CD8-positive, alpha-beta memory T cell (primary cell): Measurements from ENCODE around the gene RP9. TPM values are rescaled to one million over a fixed set of nuclear protein-coding genes. Genes with fewer than 3 reads are reported as not detected.

Experiments
- CTCF ChIA-PET: fragments of 350-600 bp; sonication (Branson Sonifier 250); formaldehyde crosslinking; loops from one replicate; lab custom pipeline; 2021; ENCODE audit warnings: antibody characterized with exemption; lab: Charles Lee
- POLR2A ChIA-PET: fragments of 350-600 bp; sonication (Branson Sonifier 250); formaldehyde crosslinking; loops from one replicate; lab custom pipeline; 2021; ENCODE audit warnings: antibody characterized with exemption; lab: Charles Lee
- DNase-seq, 5 donors: peaks; one replicate each; pipeline versions ENCODE4 v3.0.0 to v3.0.0-alpha.2; 2020 to 2022; ENCODE audit warnings: mixed read lengths in 1 of 5
- H3K27ac ChIP-seq: one replicate; pipeline ENCODE4 v1.7.0; 2013; ENCODE audit warnings: low read depth, mild to moderate bottlenecking, low read length, moderate library complexity
- H3K27me3 ChIP-seq: 2 replicates; pipeline ENCODE4 v1.7.0; 2013; ENCODE audit warnings: low read length, mild to moderate bottlenecking; ENCODE audit not compliant: insufficient read depth, poor library complexity, severe bottlenecking
- H3K36me3 ChIP-seq: 2 replicates; pipeline ENCODE4 v1.7.0; 2013; ENCODE audit warnings: mild to moderate bottlenecking, low read length, moderate library complexity; ENCODE audit not compliant: insufficient read depth
- H3K4me1 ChIP-seq: 2 replicates; pipeline ENCODE4 v1.7.0; 2013; ENCODE audit warnings: mild to moderate bottlenecking, low read length, moderate library complexity; ENCODE audit not compliant: insufficient read depth
- H3K4me3 ChIP-seq: 2 replicates; pipeline ENCODE4 v1.7.0; 2013; ENCODE audit warnings: mild to moderate bottlenecking, low read length
- H3K9me3 ChIP-seq: 2 replicates; pipeline ENCODE4 v1.7.0; 2013; ENCODE audit warnings: mild to moderate bottlenecking, low read length
- H3K27ac Mint-ChIP-seq, 8 donors: one replicate each; pipeline ENCODE4 v1.8.0; 2020 to 2021; ENCODE audit warnings: mixed read lengths in 8 of 8, mild to moderate bottlenecking in 6 of 8, inconsistent platforms in 3 of 8, moderate library complexity in 3 of 8
- H3K27me3 Mint-ChIP-seq, 2 donors: one replicate each; pipeline ENCODE4 v1.8.0; 2020 to 2021; ENCODE audit warnings: mixed read lengths in 2 of 2, mild to moderate bottlenecking in 1 of 2, moderate library complexity in 1 of 2
- H3K36me3 Mint-ChIP-seq, 3 donors: one replicate each; pipeline ENCODE4 v1.8.0; 2020 to 2021; ENCODE audit warnings: mixed read lengths in 3 of 3, inconsistent platforms in 1 of 3, mild to moderate bottlenecking in 1 of 3
- H3K4me1 Mint-ChIP-seq, 3 donors: one replicate each; pipeline ENCODE4 v1.8.0; 2020 to 2021; ENCODE audit warnings: mixed read lengths in 3 of 3, inconsistent platforms in 1 of 3, mild to moderate bottlenecking in 1 of 3
- H3K4me3 Mint-ChIP-seq, 7 donors: one replicate each; pipeline ENCODE4 v1.8.0; 2020 to 2021; ENCODE audit warnings: mixed read lengths in 7 of 7, mild to moderate bottlenecking in 6 of 7, moderate library complexity in 4 of 7, inconsistent platforms in 2 of 7
- H3K9me3 Mint-ChIP-seq, 5 donors: one replicate each; pipeline ENCODE4 v1.8.0; 2020 to 2022; ENCODE audit warnings: mixed read lengths in 5 of 5, mild to moderate bottlenecking in 3 of 5, moderate library complexity in 2 of 5, inconsistent platforms in 1 of 5
- polyA plus RNA-seq: library from polyadenylated mRNA; unstranded; fragments of 300-500 nt; fragmentation: Illumina TruSeq; gene quantifications from one replicate; pipeline ENCODE4 v1.2.3, GENCODE V29; 2021
- total RNA-seq, 2 experiments: library from RNA; stranded (reverse); gene quantifications; one replicate each; pipeline ENCODE4 v1.2.3, GENCODE V29; 2021

RP9 gene, protein sequence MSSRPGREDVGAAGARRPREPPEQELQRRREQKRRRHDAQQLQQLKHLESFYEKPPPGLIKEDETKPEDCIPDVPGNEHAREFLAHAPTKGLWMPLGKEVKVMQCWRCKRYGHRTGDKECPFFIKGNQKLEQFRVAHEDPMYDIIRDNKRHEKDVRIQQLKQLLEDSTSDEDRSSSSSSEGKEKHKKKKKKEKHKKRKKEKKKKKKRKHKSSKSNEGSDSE
- total RNA-seq (10 to 100 TPM; 26.0 to 27.7 TPM), polyA plus RNA-seq (23.3 TPM)

DNA sequence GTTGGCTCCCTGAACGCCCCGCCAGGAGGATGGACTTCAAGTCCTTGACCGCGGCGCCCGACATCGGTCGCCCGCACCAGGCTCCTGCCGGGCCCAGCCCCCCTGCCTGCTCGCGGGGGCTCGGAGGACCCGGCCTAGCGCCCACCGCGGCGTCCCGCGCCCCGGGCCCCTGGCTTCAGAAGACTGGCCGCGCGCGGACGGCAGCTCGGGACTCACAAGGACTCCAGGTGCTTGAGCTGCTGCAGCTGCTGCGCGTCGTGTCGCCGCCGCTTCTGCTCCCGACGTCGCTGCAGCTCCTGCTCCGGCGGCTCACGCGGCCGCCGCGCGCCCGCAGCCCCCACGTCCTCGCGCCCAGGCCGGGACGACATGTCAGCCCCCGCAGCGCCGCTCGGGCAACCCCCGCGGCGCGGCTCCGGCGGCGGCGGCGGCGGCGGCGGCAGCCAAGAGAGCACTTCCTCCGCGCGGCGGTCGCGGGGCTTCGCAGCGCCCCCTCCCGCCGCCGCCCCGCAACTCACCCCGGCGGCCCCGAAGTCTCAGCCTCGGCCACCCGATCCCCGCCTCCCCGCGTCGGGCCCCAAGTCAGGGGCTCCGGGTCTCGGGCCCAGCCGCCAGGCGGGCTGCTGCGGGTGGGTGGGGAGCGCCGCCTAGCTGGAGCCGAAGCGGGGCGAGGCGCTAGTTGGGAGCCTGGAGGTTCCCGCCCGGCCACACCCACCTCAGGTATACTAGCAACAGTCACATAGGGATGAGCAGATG lies at the start of gene RP9:
TSS of gene RP9 (minus strand) at position 400 of the 753 bp plus-strand sequence. CDS start at position 368, 32 bp downstream.
- Mint-ChIP-seq H3K27me3 (peaks cover 3 to 14% of the 10 kb centered on the region in 2 donors), H3K9me3 (no peaks in the 10 kb centered on the region), H3K36me3 (peaks cover 0 to 4% (median 0%) of the 10 kb centered on the region in 3 donors), H3K4me3 (peak within 1 kb of the TSS; percentile 76 to 92 (median 84)), H3K4me1 (peaks cover 32 to 55% (median 50%) of the 10 kb centered on the region in 3 donors), H3K27ac (peak within 1 kb of the TSS; percentile 34 to 92 (median 83))
- Histone ChIP-seq H3K4me1 (peaks cover 26% of the 10 kb centered on the region), H3K4me3 (peak within 1 kb of the TSS; percentile 82), H3K27me3 (no peaks in the 10 kb centered on the region), H3K36me3 (no peaks in the 10 kb centered on the region), H3K9me3 (no peaks in the 10 kb centered on the region), H3K27ac (peak within 1 kb of the TSS; percentile 74)
- DNase-seq, result peak; percentile 66 to 82 (median 78)
- POLR2A ChIA-PET, result interaction anchor here (0.7 to 2.0 kb wide), 4 partner anchors 21 to 216 kb away, joined by 3 to 7 read pairs (median 4); partner anchors contain the start of genes BBS9 and NT5C3A
- CTCF ChIA-PET, result interaction anchor here (0.6 to 3.2 kb wide), 27 partner anchors 9 to 824 kb away, joined by 3 to 22 read pairs (median 6); partner anchors contain the start of genes BBS9, KBTBD2 and NT5C3A

DNA sequence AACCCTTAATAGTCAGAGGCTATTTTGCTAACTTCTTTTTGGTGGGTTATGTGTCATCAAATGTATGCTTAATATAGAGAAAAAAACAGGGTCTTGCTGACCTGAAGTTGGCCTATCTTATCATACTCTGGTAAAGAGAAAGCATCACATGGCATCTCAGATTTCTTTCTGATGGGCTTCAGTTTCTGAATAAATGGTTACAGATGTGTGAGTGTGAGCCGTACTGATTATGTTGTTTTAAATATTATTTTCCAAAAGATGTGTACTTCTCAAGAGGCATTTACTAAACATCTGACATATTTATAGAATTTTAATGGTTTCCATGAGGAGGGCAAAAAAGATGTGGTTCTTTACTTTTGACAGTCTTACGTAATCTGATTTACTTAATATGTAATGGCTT lies 48.6 kb upstream of the RP9 start:
- CTCF ChIA-PET, result no interaction called here
- no peak for DNase-seq

DNA sequence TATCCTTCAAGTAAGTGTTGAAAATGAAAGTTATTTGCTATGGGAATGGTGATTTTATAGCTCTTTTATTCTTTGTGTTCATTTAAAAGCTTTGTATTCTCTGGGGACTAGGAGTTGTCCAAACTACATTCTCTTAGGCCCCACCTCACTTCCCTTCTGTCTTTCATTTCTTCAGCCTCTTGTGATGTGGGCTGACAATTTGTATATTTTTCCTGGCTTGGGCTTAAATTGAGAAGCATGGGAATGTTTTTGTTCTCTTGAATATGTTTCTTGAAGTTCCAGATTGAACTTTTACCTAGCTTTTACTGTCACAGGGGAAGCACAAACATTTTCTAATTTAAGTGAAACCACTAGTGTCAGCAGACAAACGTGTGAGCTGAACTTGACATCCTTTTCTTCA lies 48.1 kb upstream of the RP9 start:
- ChIA-PET CTCF (no interaction called here), POLR2A (no interaction called here)
- peaks cover 0 to 4% (median 2%) of the 10 kb centered on the region in 5 donors for H3K9me3 Mint-ChIP-seq

More for the DNA sequence above, 48.6 kb upstream of the RP9 start:
- peaks cover 31 to 62% (median 37%) of the 10 kb centered on the region in 3 donors for H3K36me3 Mint-ChIP-seq
- H3K4me3 ChIP-seq, result no peak overlapping the region
- no peaks in the 10 kb centered on the region for H3K27me3 ChIP-seq
- H3K4me1 Mint-ChIP-seq, result peaks cover 0 to 3% (median 3%) of the 10 kb centered on the region in 3 donors
- POLR2A ChIA-PET, result no interaction called here
- H3K9me3 Mint-ChIP-seq, result peaks cover 0 to 4% (median 2%) of the 10 kb centered on the region in 5 donors
- H3K27me3 Mint-ChIP-seq, result no peaks in the 10 kb centered on the region
- H3K4me1 ChIP-seq, result no peaks in the 10 kb centered on the region
- no peak overlapping the region for H3K27ac ChIP-seq
- H3K36me3 ChIP-seq, result no peaks in the 10 kb centered on the region
- H3K4me3 Mint-ChIP-seq, result no peak overlapping the region
- no peaks in the 10 kb centered on the region for H3K9me3 ChIP-seq
- H3K27ac Mint-ChIP-seq, result no peak overlapping the region

DNA sequence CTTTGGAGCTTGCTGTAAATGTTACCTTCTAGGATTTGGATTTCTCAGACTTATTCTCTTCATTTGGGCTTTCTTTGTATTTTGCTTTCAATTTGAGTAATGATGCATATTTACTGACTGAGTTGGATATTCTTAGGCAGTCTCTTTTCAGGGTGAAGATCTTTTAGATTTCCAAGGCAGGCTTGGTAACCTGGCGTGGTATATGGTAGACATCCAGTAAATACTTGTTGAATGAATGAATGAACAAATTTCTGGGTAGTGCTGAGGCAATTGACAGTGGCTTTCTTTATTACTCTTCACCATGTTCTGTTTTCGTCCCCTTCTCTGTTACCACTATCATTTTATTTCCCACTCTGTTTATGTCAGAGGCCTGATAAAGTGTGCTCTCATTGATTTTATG lies 47.2 kb upstream of the RP9 start:
- ChIA-PET POLR2A (no interaction called here), CTCF (no interaction called here)
- DNase-seq, result no peak
- H3K4me1 ChIP-seq, result no peaks in the 10 kb centered on the region
- H3K27me3 Mint-ChIP-seq, result no peaks in the 10 kb centered on the region
- no peak overlapping the region for H3K4me3 ChIP-seq
- H3K27ac ChIP-seq, result no peak overlapping the region
- H3K27ac Mint-ChIP-seq, result peak overlapping the region in 1 of 8 donors; percentile 12
- peaks cover 0 to 1% (median 0%) of the 10 kb centered on the region in 3 donors for H3K4me1 Mint-ChIP-seq
- H3K27me3 ChIP-seq, result no peaks in the 10 kb centered on the region
- H3K9me3 ChIP-seq, result no peaks in the 10 kb centered on the region
- H3K36me3 Mint-ChIP-seq, result peaks cover 21 to 56% (median 24%) of the 10 kb centered on the region in 3 donors
- H3K9me3 Mint-ChIP-seq, result peaks cover 0 to 4% (median 2%) of the 10 kb centered on the region in 5 donors
- H3K4me3 Mint-ChIP-seq, result no peak overlapping the region
- H3K36me3 ChIP-seq, result no peaks in the 10 kb centered on the region

More for the DNA sequence above, 48.1 kb upstream of the RP9 start:
- no peak overlapping the region for H3K4me3 Mint-ChIP-seq
- peaks cover 27 to 59% (median 32%) of the 10 kb centered on the region in 3 donors for H3K36me3 Mint-ChIP-seq
- peak overlapping the region in 1 of 8 donors; percentile 14 for H3K27ac Mint-ChIP-seq
- no peaks in the 10 kb centered on the region for H3K27me3 Mint-ChIP-seq
- Histone ChIP-seq H3K27ac (no peak overlapping the region), H3K36me3 (no peaks in the 10 kb centered on the region), H3K9me3 (no peaks in the 10 kb centered on the region), H3K4me1 (no peaks in the 10 kb centered on the region), H3K27me3 (no peaks in the 10 kb centered on the region), H3K4me3 (no peak overlapping the region)
- H3K4me1 Mint-ChIP-seq, result peaks cover 0 to 3% (median 1%) of the 10 kb centered on the region in 3 donors
- no peak for DNase-seq

DNA sequence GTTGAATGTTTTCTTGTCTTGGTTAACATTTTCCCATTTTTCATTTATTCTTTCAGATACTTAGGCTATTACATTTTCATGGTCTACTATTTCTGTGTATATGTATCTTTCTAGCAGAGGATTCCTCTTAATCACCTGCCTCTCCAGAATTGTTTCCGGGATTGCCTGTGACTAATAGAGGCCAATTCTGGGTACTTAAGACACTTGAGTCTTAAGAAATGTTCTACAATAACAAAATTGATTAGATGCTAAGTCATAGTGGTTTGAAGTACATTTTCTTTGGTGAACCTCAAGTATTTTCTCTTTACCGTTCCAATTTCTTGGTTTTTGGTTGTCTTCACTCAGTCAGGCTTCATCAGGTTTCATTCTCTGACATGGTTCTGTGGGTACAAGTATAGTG lies 46.6 kb upstream of the RP9 start:
- ChIA-PET CTCF (no interaction called here), POLR2A (no interaction called here)
- Histone ChIP-seq H3K4me1 (no peaks in the 10 kb centered on the region), H3K27ac (no peak overlapping the region), H3K9me3 (no peaks in the 10 kb centered on the region), H3K36me3 (no peaks in the 10 kb centered on the region), H3K4me3 (no peak overlapping the region), H3K27me3 (no peaks in the 10 kb centered on the region)
- Mint-ChIP-seq H3K4me1 (peaks cover 0 to 1% (median 0%) of the 10 kb centered on the region in 3 donors), H3K27ac (no peak overlapping the region), H3K27me3 (no peaks in the 10 kb centered on the region), H3K4me3 (no peak overlapping the region), H3K9me3 (no peaks in the 10 kb centered on the region), H3K36me3 (peaks cover 18 to 51% (median 21%) of the 10 kb centered on the region in 3 donors)
- no peak for DNase-seq

DNA sequence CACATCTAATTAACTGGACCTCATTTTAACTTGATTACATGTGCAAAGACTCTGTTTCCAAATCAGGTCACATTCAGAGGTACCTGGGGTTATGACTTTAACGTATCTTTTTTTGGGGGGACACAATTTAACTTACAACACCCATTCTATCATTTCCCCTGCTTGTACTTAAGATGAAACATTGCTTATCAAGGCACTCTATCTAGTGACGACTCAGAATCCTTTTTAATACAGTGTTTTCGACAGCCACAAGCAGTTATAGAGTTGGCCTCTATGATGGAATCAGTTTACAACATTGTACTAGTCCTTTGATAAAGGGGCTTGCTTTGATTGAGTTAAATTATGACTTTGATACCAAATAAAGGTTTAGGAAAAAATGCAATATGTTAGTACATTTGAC lies 42.9 kb upstream of the RP9 start:
- CTCF ChIA-PET, result no interaction called here

DNA sequence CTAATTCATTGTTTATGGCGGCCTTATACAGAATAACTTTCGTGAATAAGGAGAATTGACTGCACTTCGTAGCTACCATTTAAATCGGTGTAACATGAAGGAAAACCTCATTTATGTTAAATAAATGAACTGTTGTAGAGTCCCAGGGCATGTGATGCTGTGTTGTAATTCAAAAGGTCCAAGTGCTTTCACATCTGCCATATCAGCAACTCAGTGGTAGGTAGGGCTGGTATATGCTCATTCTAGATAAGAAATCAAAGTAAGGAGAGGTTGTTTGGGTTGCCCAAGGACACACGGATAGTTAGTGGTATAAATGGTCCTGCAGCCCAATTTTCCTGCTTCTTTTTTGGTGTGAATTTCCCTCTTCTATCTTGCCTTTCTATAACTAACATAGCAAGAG lies 36.0 kb upstream of the RP9 start:
- CTCF ChIA-PET, result no interaction called here
- peaks cover 0 to 2% of the 10 kb centered on the region in 2 donors for H3K27me3 Mint-ChIP-seq

More for the DNA sequence above, 42.9 kb upstream of the RP9 start:
- Mint-ChIP-seq H3K4me3 (no peak overlapping the region), H3K27me3 (peaks cover 0 to 2% of the 10 kb centered on the region in 2 donors), H3K27ac (peak overlapping the region in 1 of 8 donors; percentile 30), H3K9me3 (no peaks in the 10 kb centered on the region), H3K4me1 (peaks cover 0 to 2% (median 0%) of the 10 kb centered on the region in 3 donors), H3K36me3 (peaks cover 10 to 45% (median 18%) of the 10 kb centered on the region in 3 donors)
- Histone ChIP-seq H3K4me3 (no peak overlapping the region), H3K27me3 (no peaks in the 10 kb centered on the region), H3K36me3 (no peaks in the 10 kb centered on the region), H3K9me3 (no peaks in the 10 kb centered on the region), H3K27ac (no peak overlapping the region), H3K4me1 (no peaks in the 10 kb centered on the region)
- DNase-seq, result no peak
- POLR2A ChIA-PET, result no interaction called here

More for the DNA sequence above, 36.0 kb upstream of the RP9 start:
- no peak overlapping the region for H3K27ac ChIP-seq
- Mint-ChIP-seq H3K4me1 (peaks cover 7 to 13% (median 12%) of the 10 kb centered on the region in 3 donors), H3K4me3 (no peak overlapping the region), H3K36me3 (peaks cover 17 to 20% (median 19%) of the 10 kb centered on the region in 3 donors), H3K9me3 (peaks cover 2 to 8% (median 4%) of the 10 kb centered on the region in 5 donors), H3K27ac (no peak overlapping the region)
- no peaks in the 10 kb centered on the region for H3K4me1 ChIP-seq
- H3K36me3 ChIP-seq, result no peaks in the 10 kb centered on the region
- POLR2A ChIA-PET, result no interaction called here
- no peak overlapping the region for H3K4me3 ChIP-seq
- no peak for DNase-seq
- H3K27me3 ChIP-seq, result no peaks in the 10 kb centered on the region
- H3K9me3 ChIP-seq, result peaks cover 4% of the 10 kb centered on the region
